ENCODE data around the gene HMGB3. TPM values are rescaled to one million over a fixed set of nuclear protein-coding genes. Genes with fewer than 3 reads are reported as not detected.

HMGB3 gene
- total RNA-seq, 2 experiments from 2014 or later: 4.0 to 5.4 TPM

GRCh38 chrX:150954951-150955350 is 28.2 kb upstream of the HMGB3 start:
- CTCF ChIA-PET: no interaction called here
- Histone ChIP-seq H3K4me1 (ENCODE audit: insufficient read depth, low read length) (no peaks in the 10 kb centered on the region), H3K9me3 (ENCODE audit: control insufficient read depth in 1 of 2, insufficient read depth in 1 of 2, low read length in 2 of 2) (no peaks in the 10 kb centered on the region), H3K36me3 (ENCODE audit: insufficient read depth, low read length) (no peaks in the 10 kb centered on the region), H3K27me3 (ENCODE audit: control insufficient read depth in 1 of 2, insufficient read depth in 2 of 2, low read length in 2 of 2) (no peaks in the 10 kb centered on the region), H3K4me3 (ENCODE audit: low read length) (no peak overlapping the region), H3K27ac (ENCODE audit: low read depth in 1 of 2, low read length in 2 of 2) (no peak overlapping the region)
- no peaks in the 10 kb centered on the region for H3K4me1 Mint-ChIP-seq (ENCODE audit: low read depth)
- H3K27me3 Mint-ChIP-seq: no peaks in the 10 kb centered on the region
- no peak overlapping the region for H3K27ac Mint-ChIP-seq
- intact Hi-C loops (cut with DNase I, micrococcal nuclease): no loop called here
- TF ChIP-seq, protein P1, sequence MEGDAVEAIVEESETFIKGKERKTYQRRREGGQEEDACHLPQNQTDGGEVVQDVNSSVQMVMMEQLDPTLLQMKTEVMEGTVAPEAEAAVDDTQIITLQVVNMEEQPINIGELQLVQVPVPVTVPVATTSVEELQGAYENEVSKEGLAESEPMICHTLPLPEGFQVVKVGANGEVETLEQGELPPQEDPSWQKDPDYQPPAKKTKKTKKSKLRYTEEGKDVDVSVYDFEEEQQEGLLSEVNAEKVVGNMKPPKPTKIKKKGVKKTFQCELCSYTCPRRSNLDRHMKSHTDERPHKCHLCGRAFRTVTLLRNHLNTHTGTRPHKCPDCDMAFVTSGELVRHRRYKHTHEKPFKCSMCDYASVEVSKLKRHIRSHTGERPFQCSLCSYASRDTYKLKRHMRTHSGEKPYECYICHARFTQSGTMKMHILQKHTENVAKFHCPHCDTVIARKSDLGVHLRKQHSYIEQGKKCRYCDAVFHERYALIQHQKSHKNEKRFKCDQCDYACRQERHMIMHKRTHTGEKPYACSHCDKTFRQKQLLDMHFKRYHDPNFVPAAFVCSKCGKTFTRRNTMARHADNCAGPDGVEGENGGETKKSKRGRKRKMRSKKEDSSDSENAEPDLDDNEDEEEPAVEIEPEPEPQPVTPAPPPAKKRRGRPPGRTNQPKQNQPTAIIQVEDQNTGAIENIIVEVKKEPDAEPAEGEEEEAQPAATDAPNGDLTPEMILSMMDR (IDR thresholded peaks at IDR 0.05): no peak
- no peaks in the 10 kb centered on the region for H3K9me3 Mint-ChIP-seq
- ATAC-seq (ENCODE audit: poor library complexity) (no peak), DNase-seq (no peak)
- no peaks in the 10 kb centered on the region for H3K36me3 Mint-ChIP-seq (ENCODE audit: low read depth)
- POLR2A ChIA-PET: no interaction called here
- H3K4me3 Mint-ChIP-seq: no peak overlapping the region

DNA sequence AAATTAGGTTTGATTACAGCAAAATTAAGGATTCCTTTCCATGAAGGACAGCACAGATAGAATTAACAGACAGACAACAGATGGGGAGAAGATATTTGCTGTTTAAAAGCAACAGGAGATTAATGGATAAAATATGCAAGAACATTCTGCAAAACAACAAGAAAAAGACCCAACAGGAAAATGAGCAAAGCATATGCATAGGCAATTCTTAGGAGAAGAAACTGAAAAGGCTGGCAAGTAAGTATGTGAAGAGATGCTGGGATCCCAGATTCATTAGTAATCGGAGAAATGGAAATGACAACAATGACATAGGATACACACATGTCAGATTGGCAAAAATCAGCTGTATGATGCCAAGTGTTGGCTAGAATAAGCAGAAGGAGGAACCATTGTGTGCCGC is 27.5 kb upstream of the HMGB3 start:
- ChIA-PET POLR2A (no interaction called here), CTCF (no interaction called here)
- no peak overlapping the region for H3K4me3 ChIP-seq (ENCODE audit: low read length)
- ATAC-seq (ENCODE audit: poor library complexity) (no peak), DNase-seq (no peak)
- no peaks in the 10 kb centered on the region for H3K27me3 ChIP-seq (ENCODE audit: control insufficient read depth in 1 of 2, insufficient read depth in 2 of 2, low read length in 2 of 2)
- H3K4me1 ChIP-seq (ENCODE audit: insufficient read depth, low read length): no peaks in the 10 kb centered on the region
- Mint-ChIP-seq H3K27me3 (no peaks in the 10 kb centered on the region), H3K36me3 (ENCODE audit: low read depth) (no peaks in the 10 kb centered on the region), H3K27ac (no peak overlapping the region), H3K4me3 (no peak overlapping the region), H3K9me3 (no peaks in the 10 kb centered on the region), H3K4me1 (ENCODE audit: low read depth) (no peaks in the 10 kb centered on the region)
- no peak overlapping the region for H3K27ac ChIP-seq (ENCODE audit: low read depth in 1 of 2, low read length in 2 of 2)
- H3K9me3 ChIP-seq (ENCODE audit: control insufficient read depth in 1 of 2, insufficient read depth in 1 of 2, low read length in 2 of 2): no peaks in the 10 kb centered on the region
- intact Hi-C loops (cut with DNase I, micrococcal nuclease): no loop called here
- TF ChIP-seq, protein P1 (IDR thresholded peaks at IDR 0.05): no peak
- no peaks in the 10 kb centered on the region for H3K36me3 ChIP-seq (ENCODE audit: insufficient read depth, low read length)

DNA sequence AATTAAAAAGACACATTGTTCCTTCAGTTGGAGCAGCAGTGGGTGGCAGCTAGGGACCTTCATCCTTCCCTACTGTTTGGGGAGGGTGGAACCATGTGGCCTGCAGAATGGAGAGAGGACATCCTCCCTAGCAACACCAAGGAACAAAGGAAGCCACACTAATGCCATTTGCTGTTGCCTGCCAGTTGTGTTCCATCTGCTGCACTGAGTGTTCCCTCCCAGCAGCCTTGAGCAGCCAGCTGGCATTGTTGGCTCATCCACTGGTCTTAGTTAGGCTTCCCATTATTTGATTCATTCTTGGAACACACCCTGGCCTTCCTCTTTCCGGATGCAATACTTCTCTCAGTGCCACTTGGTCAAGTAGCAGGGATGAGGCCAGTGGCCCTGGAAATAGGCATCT is 25.0 kb upstream of the HMGB3 start:
- intact Hi-C loops (cut with DNase I, micrococcal nuclease): no loop called here
- no peak for ATAC-seq (ENCODE audit: poor library complexity)
- Mint-ChIP-seq H3K27me3 (no peaks in the 10 kb centered on the region), H3K9me3 (no peaks in the 10 kb centered on the region), H3K4me1 (ENCODE audit: low read depth) (no peaks in the 10 kb centered on the region), H3K27ac (no peak overlapping the region), H3K36me3 (ENCODE audit: low read depth) (no peaks in the 10 kb centered on the region), H3K4me3 (no peak overlapping the region)
- no peak overlapping the region for H3K27ac ChIP-seq (ENCODE audit: low read depth in 1 of 2, low read length in 2 of 2)
- DNase-seq: no peak
- POLR2A ChIA-PET: no interaction called here
- no peaks in the 10 kb centered on the region for H3K9me3 ChIP-seq (ENCODE audit: control insufficient read depth in 1 of 2, insufficient read depth in 1 of 2, low read length in 2 of 2)
- H3K4me1 ChIP-seq (ENCODE audit: insufficient read depth, low read length): no peaks in the 10 kb centered on the region
- CTCF ChIA-PET: no interaction called here
- no peaks in the 10 kb centered on the region for H3K27me3 ChIP-seq (ENCODE audit: control insufficient read depth in 1 of 2, insufficient read depth in 2 of 2, low read length in 2 of 2)
- H3K36me3 ChIP-seq (ENCODE audit: insufficient read depth, low read length): no peaks in the 10 kb centered on the region
- TF ChIP-seq, protein P1 (IDR thresholded peaks at IDR 0.05): no peak
- no peak overlapping the region for H3K4me3 ChIP-seq (ENCODE audit: low read length)

Data from CD4-positive, alpha-beta T cell (primary cell).